PFSK-1 (cell line): ENCODE measurements around the gene SLC25A33.

ENCODE experiments used
- FOXP2 ChIP-seq: optimal IDR thresholded peaks from 2 replicates; pipeline ENCODE3; 2011; ENCODE audit warnings: borderline replicate concordance, control low read depth, inconsistent platforms; ENCODE audit not compliant: insufficient read depth; ENCODE audit errors: extremely low read length, extremely low read depth
- POLR2AphosphoS5 ChIP-seq: IDR thresholded peaks from 2 replicates; pipeline ENCODE4 v1.6.1; 2012; ENCODE audit warnings: low read depth, mild to moderate bottlenecking, control low read depth, low read length, moderate library complexity
- REST ChIP-seq, 2 experiments: IDR thresholded peaks; 2 replicates each; pipeline versions ENCODE4 v1.6.1 to v1.8.0; 2011 to 2012; ENCODE audit warnings: low read depth in 2 of 2, low read length in 2 of 2, control low read depth in 1 of 2, inconsistent platforms in 1 of 2, mild to moderate bottlenecking in 1 of 2, moderate library complexity in 1 of 2; ENCODE audit not compliant: insufficient read depth in 1 of 2
- SIN3A ChIP-seq: IDR thresholded peaks from 2 replicates; pipeline ENCODE4 v1.6.1; 2012; ENCODE audit warnings: mild to moderate bottlenecking, low read length, moderate library complexity, borderline replicate concordance; ENCODE audit not compliant: insufficient read depth
- TAF1 ChIP-seq: IDR thresholded peaks from 2 replicates; pipeline ENCODE4 v1.6.1; 2012; ENCODE audit warnings: low read length, control low read depth, borderline replicate concordance; ENCODE audit not compliant: insufficient read depth

The SLC25A33 gene

GRCh38 chr1:9602794-9603167 is 63.5 kb downstream of the SLC25A33 start:
- TF ChIP-seq FOXP2, result no peak
- TF ChIP-seq TAF1, result no peak

GRCh38 chr1:9603307-9603706 is 64.0 kb downstream of the SLC25A33 start:
- TF ChIP-seq REST (IDR thresholded peaks at IDR 0.05; ENCODE audit: insufficient read depth in 1 of 2, low read depth in 2 of 2, low read length in 2 of 2), result no peak
- TF ChIP-seq TAF1, result no peak
- TF ChIP-seq FOXP2, result no peak
- no peak for TF ChIP-seq POLR2AphosphoS5
- TF ChIP-seq SIN3A, result no peak

GRCh38 chr1:9603766-9604753 is 64.8 kb downstream of the SLC25A33 start:
- TF ChIP-seq SIN3A, result 0 out of 2 replicates have a peak, but pooled peaks have one; percentile 29
- no peak for TF ChIP-seq FOXP2

- TF ChIP-seq TAF1 (no peak), SIN3A (no peak), FOXP2 (no peak), REST (IDR thresholded peaks at IDR 0.05; ENCODE audit: insufficient read depth in 1 of 2, low read depth in 2 of 2, low read length in 2 of 2) (no peak), POLR2AphosphoS5 (no peak)
These were observed 65.6 kb downstream of the SLC25A33 start for GRCh38 chr1:9604836-9605235.

- TF ChIP-seq FOXP2 (no peak), POLR2AphosphoS5 (no peak), REST (IDR thresholded peaks at IDR 0.05; ENCODE audit: insufficient read depth in 1 of 2, low read depth in 2 of 2, low read length in 2 of 2) (no peak), SIN3A (no peak), TAF1 (no peak)
These were observed 66.7 kb downstream of the SLC25A33 start for GRCh38 chr1:9605946-9606455.

GRCh38 chr1:9606458-9606857 is 67.2 kb downstream of the SLC25A33 start:
- TF ChIP-seq SIN3A (no peak), POLR2AphosphoS5 (no peak), REST (IDR thresholded peaks at IDR 0.05; ENCODE audit: insufficient read depth in 1 of 2, low read depth in 2 of 2, low read length in 2 of 2) (no peak), FOXP2 (no peak), TAF1 (no peak)
